Measurements from ENCODE around the gene RAB3GAP1.
A peak's percentile ranks its signal among the peaks of the same experiment; 100 is the strongest.

The RAB3GAP1 gene

DNA sequence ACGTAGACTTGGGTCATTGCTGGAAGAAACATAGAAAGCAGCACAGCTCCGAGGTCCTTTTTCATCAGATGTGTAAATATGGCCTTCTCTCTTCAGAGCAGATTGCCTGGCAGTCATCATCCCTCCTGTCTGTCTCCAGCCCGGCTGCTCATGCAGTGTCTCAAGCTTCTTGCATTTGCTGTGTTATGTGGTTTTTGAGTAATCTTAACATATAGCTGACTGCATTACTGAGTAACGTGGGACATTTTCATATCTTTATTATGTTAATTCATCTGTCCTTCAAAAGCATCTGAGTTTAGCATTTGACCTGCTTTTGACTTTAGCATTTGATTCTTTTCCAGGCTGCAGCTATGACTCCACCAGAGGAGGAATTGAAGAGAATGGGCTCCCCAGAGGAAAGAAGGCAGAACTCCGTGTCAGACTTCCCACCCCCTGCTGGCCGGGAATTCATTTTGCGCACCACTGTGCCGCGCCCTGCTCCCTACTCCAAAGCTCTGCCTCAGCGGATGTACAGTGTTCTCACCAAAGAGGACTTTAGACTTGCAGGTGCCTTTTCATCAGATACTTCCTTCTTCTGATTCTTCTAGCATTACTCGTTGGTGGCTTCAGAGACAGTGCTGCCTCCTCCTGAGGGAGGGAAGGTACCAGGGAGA is 116.2 kb downstream of the RAB3GAP1 start:
- no peak for DNase-seq

DNA sequence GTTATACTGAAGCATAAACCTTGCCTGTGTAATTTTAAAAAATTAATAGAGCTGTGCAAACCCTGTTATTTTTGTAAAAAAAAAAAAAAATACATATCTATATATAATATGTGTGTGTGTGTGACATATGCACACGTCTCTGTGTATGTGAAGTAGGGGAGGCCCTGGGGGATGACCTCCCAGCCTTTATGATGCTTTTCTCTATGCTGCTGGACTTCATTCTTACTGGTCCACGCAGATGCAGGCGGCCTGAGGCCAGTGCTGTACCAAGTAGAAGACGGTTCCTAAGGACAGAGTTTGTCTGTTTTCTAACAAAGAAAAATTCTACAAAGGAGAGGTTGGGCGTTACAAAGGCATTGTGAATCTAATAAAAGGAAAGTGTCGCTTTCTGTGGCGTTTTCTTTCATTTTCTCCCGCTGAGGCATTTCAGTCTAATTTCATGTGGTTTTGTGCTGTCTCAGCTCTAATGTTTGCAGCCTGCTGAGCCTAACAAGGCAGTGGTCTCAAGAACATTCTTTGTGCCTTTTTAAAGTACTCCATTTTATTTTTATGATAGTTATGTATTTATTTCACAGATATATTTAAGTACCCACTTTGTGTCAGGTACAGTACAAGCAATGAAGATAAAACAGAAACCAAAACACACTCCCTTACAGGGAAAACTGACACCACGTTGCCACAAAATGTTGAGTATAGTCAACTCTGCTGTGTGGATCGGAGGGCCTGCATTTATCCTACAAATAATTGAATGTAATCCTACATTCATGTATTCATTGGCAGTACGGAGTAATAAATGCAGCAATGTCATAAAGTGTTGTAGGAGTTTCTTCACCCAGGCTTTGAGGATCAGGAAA is 118.0 kb downstream of the RAB3GAP1 start:
- DNase-seq, result no peak

DNA sequence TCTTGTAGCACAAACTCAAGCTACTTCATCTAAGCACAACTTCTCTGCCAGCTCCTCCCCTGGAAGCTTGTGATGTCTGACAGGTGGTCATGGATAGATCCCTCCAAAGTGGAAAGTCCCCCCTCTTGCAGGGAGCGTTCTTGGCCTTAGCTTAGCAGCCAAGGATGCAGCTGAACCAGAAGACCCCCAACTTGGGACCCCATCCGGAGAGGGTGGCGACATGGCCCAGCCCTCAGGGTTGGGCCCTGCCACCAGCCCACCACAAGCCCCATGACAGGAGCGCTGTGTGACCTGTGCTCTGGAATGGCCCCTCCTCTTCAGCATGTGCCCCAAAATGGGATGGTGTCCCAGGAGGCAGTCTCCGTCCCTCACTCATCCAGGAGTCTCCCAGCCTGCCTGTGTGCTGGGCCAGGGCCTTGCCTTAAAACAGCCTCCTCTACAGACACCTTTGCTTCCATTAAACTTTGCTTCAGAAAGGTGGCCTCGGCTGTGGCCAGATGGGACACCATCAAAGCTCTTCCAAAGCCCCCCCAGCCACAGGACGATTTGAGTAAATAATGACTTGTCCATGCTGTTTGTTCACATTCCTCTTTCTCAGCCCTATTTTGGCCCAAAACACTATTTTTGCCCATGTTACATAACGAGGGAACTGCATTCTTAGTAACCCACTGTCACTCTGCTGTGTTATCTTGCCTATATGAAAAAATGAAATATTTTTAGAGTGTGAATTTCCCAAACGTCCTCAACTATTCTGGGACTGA is 122.1 kb downstream of the RAB3GAP1 start:
- no peak for DNase-seq

DNA sequence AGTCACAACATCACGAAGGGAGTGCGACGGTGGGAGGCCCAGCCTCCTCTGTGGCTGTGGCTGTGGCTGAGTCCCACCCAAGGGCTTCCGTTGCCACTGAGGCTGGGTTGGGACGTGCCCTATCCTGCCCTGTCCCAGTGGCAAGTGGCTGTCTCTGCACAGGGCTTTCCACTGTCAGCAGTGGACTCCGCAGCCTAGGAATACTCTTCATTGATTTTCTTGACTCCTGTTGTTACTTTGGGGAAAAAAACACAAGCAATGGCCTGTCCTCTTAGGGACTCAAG is 122.7 kb downstream of the RAB3GAP1 start:
- DNase-seq, result no peak

DNA sequence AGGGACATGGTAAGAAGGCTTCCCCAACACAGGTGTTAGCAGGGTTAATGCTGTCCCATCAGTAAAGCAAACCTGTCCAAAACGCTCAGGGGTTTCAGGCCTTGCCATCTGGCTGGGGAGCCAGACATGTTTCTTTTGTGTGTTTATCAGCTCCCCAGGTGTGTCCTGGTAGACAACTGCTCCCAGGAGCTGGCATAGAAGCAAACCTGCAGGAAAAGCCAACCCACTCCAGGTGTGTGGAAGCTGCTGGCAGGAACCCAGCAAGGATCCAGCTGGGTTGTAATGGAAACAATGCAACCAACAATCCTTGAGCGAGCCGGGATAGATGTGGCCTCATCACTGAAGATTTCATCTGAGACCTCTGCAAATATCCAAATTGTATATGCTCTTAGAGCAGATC is 123.1 kb downstream of the RAB3GAP1 start:
- DNase-seq, result peak; percentile 77

DNA sequence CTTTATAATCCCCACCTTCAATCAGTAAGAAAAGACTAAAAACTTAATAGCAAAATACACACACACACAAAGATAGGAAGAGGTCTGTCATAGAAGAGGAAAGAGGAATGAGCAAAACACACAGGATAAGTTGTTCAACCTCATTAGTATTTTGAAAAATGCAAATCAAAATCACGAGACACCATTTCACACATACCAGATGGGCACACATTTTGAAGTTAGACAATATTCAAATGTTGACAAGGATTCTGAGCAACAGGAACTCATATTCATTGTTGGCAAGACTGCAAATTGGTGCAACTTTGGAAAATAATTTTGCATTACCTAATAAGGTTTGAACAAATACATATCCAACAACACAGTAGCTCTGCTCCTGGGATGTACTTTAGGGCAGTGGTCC is 127.6 kb downstream of the RAB3GAP1 start:
- DNase-seq, result no peak

DNA sequence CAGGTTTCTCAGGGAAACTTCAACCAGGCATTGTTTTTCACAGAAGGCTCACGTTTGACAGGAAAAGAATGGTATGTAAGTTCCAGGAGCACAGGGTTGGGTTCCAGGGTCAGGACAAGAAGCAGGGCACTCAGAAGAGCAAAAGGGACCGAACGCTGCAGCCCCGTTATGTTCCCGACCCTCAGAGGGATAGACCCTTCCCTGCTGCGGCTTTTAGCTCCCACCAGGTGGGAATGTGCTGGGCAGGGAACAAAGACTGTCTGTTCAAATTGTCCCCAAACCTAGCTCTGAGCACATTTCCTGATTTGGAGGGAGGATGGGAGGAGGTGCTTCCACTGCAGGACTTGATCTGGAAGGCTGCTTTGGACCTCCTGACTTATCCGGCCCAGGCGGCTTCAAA is 130.1 kb downstream of the RAB3GAP1 start:
- DNase-seq, result no peak

DNA sequence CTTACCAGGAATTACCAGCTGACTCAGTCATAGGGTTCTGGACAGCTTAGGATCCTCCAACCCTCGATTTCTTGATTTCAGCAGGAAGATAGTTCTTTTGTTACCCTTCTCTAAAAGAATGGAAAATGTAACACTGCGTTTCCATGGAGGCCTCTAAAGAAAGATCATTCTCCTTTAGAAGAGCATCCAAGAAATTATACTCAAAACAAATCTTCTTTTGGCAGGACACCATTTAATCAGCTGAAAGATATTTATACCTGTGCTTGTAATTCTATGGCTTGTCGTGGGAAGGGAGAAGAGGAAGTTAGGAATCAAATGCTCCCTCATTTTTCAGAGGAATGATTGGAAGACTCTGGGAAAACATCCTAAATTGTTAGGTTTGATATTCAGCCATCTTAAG is 130.5 kb downstream of the RAB3GAP1 start:
- no peak for DNase-seq

DNA sequence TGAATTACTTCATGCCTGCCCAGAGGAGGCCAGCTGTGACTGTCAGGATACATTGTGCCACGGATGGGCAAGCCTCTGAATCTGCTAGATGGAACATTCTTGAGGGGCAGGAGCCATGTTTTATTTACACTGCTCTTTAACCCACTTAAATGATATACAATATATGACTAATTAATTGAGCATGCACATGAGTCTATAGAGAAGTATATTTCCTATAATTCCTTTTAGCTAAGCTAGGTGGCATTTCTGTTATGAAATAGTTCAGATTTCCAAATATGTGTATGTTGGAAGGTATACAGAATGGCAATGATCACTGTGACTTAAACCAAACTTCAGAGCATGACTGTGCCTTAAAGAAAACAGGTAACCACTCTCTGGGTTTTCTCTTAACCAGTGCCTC is 131.7 kb downstream of the RAB3GAP1 start:
- DNase-seq, result no peak

DNA sequence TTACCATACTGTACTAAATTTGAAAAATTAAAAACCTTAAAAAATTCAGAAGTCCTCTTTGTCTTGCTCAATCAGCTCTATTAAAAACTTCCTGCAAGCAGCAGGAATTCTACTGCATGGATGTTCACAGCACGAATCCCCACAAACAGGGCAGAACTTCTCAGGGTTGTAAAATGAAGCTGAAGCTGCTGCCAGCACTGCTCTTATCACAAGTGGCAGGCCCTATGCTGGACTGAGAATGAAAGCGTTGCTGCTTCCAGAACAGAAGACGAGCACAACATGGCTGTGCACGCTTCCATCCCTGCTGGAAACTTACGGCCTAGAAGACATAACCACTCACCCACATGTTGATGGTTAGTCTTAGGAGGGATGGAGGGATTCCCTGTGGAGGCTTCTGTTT is 134.0 kb downstream of the RAB3GAP1 start:
- no peak for DNase-seq

DNA sequence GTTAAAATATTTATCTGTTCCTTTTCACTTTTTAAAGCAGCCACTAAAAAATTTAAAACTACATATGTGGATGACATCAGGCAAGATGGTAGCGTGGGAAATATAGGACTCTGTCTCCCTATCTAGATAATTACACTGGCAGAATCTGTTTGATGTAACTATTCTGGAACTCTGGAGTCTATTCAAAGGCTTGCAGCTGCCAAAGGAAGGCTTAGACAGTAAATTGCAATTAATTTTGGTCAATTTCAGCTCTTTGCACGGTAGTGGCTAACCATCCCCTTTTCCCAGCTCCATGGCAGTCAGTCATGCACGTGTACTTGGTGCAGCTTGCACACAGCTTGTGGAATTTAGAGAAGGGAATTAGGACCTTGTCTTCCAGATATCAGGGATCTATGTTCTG is 135.2 kb downstream of the RAB3GAP1 start:
- no peak for DNase-seq

DNA sequence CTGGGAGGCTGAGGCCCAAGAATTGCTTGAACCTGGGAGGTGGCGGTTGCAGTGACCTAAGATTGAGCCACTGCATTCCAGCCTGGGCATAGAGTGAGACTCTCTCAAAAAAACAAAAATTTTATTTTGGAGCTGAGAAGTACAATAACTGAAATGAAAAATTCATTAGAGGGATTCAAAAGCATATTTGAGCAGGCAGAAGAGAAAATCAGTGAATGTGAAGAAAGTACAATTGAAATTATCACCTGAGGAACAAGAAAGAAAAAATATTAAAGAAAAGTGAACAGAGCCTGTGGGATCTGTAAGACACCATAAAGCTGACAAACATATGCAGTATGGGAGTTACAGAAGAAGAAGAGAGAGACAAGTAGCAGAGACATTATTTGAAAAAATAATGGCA is 137.1 kb downstream of the RAB3GAP1 start:
- DNase-seq, result no peak

DNA sequence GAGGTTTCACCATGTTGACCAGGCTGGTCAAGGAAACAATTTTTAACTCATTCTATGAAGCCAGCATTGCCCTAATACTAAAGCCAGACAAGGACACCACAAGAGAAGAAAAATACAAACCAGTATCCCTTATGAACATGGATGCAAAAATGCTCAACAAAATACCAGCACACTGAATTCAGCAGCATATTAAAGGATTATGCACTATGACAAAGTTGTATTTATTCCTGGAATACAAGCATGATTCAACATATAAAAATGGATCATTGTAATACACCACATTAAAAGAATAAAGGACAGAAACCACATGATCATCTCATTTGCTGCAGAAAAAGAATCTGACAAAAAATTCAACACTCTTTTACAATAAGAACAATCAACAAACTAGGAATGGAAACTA is 138.7 kb downstream of the RAB3GAP1 start:
- DNase-seq, result no peak

DNA sequence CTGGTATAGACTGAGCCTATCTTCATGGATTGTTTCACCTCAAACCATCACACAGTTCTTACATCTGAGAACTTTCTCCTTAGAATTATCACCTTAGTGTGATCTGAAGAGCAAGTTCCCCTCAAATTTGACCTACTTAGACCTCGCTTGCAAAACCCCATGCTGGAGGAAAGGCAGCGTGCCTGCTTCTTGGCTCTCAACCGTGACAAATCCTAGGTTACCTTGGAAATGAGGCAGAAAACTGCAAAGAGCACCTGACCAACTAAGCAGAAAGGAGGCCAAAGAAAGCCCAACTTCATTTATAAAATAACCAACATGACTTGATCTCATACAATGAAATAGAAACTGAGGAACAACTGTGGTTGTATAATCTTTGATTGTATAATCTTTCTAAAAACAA is 146.4 kb downstream of the RAB3GAP1 start:
- DNase-seq, result peak; percentile 38

DNA sequence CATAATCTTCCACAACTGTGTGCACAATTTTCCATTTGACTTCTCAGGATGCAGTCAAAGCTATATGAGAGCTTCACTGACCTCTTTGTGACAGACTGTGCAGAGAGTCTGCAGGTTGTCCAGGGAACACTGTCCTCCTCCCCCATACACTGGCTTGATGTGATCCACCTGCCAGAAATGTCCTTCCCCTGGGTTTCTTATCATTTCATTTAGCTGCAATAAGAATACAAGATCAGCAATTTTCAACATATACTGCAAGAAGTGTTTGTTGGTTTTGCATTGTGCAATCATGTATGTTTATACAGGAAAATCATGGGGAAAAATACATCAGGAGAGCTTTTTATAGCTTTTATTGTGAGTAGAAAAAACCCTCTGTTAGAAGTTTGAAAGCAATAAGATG is 150.7 kb downstream of the RAB3GAP1 start:
- no peak for DNase-seq

DNA sequence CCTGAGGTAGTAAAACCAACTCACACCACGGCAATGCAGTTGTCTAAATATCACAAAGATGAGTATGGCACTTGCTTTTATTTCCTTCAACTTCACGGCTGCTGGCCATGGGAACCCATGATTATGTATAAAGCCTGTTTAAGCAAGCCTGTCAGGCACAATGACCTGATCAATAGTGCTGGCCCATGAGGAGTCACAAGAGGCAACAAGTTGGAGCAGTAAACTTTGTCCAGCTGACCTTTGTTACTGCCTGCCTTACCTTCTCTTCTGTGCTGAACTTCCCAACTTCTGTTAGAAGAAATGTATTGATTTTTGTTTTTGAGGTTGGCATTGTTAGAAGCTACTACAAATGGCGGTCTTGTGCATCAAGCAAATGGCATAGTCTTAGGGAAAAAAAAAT is 151.9 kb downstream of the RAB3GAP1 start:
- DNase-seq, result no peak

DNA sequence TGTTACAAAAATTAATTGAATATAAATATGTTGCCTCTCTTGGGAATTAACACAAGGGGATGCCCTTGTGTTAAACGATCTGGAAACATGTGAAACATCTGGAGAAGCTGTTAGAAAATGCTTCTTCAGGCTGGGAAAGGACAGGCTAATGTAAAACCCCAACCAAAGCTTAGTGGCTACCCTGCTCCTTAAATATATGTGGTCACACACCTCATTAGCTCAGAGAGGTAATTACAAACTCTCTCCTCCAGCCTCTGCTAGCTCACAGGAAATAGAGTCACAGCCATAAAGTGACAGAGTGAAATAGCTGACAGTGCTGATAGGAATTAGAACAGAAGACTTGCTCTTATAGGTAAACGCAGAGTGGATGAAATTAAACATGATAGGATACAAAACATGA is 155.9 kb downstream of the RAB3GAP1 start:
- peak; percentile 64 for DNase-seq

DNA sequence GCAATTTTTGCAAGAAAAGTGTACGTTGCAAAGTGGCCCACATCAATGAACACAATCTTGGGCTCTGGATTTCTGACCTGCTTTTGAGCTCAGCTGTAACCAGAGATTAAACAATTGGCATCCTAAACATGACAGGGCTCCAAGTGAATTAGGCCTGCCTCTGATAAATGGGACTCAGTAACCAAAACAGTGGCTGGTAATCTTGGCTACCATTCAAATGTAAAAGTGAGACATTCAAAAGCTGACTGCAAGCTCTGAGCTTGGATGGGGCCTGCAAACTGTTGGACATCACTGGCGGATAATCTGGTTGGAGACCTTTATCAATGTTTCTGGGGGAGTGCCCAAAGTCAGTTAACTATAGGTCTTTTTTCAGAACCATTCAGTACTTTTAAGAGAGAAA is 160.7 kb downstream of the RAB3GAP1 start:
- no peak for DNase-seq

DNA sequence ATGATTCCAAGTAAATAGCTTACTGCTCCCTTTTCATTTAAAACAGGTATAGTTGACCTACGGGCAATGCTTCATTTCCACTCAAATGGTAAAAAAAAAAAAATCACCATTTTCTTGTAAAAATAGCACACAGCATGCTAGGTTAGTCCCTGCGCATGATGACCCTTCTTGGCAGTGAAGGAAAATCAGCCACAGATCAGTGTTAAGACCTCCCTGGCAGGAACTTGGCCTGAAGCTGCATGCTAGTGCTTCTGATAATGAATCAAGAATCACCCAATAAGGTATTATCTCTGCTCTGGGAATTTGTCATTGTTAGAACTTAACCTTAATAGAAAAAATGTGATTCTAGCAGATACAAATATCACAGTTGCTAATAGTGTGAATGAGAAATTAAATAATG is 166.3 kb downstream of the RAB3GAP1 start:
- no peak for DNase-seq

DNA sequence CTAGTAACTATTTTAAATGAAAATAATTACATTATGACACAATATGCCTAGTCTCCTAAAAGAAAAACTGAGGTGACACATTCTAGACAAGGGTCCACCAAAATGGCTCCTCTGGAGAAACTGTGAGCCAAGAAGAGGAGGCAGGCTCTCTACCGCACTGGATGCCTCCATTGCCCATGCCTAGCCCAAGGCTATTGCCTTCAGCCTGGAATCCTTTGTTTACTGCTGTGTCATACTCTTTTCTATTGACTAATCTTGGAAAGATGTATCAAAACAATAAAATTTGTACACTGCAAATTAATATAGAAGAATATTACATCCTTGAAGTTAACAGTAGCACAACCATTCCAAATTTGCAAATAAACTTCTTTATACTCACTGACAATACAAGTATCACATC is 167.1 kb downstream of the RAB3GAP1 start:
- no peak for DNase-seq
